HL-60 (cell line): ENCODE measurements around the gene KCNJ9.

Experiments used
- DNase-seq, 2 experiments: peaks; one replicate each; pipeline ENCODE4 v3.0.0-alpha.2; 2010 to 2020; ENCODE audit warnings: low read depth in 1 of 2, low spot score in 1 of 2
- H3K27ac ChIP-seq: fragments of 250-450 bp; sonication (Bioruptor Pico); replicated peaks from 2 replicates; pipeline ENCODE4 v1.5.1; 2020; ENCODE audit warnings: mild to moderate bottlenecking, moderate library complexity
- H3K27me3 ChIP-seq: fragments of 250-450 bp; sonication (Bioruptor Pico); 2 replicates; pipeline ENCODE4 v1.5.1; 2021; ENCODE audit warnings: mild to moderate bottlenecking, moderate library complexity; ENCODE audit not compliant: insufficient read depth, poor library complexity, severe bottlenecking
- H3K4me3 ChIP-seq: replicated peaks from 2 replicates; pipeline ENCODE4 v1.5.1; 2011; ENCODE audit warnings: mild to moderate bottlenecking, control low read depth, low read length; ENCODE audit not compliant: insufficient read depth
- CTCF ChIP-seq: IDR thresholded peaks from one replicate; pipeline ENCODE4 v1.5.1; 2011; ENCODE audit warnings: low read length, control low read depth, inconsistent platforms; ENCODE audit not compliant: insufficient read depth
- GABPA ChIP-seq: IDR thresholded peaks from 2 replicates; pipeline ENCODE4 v1.6.1; 2012; ENCODE audit warnings: low read depth
- POLR2AphosphoS5 ChIP-seq: IDR thresholded peaks from 2 replicates; pipeline ENCODE4 v1.6.1; 2012; ENCODE audit warnings: low read depth
- REST ChIP-seq: IDR thresholded peaks from 2 replicates; pipeline ENCODE4 v1.6.1; 2012; ENCODE audit warnings: low read depth; ENCODE audit not compliant: insufficient replicate concordance
- SPI1 ChIP-seq: IDR thresholded peaks from 2 replicates; pipeline ENCODE4 v1.6.1; 2012; ENCODE audit warnings: low read depth, mild to moderate bottlenecking, borderline replicate concordance

KCNJ9 gene

GRCh38 chr1:160130486-160130885 is 49.1 kb downstream of the KCNJ9 start:
- H3K27ac ChIP-seq: no peak overlapping the region
- H3K27me3 ChIP-seq: no peaks in the 10 kb centered on the region
- no peak for DNase-seq
- no peak overlapping the region for H3K4me3 ChIP-seq
- TF ChIP-seq SPI1 (no peak), CTCF (no peak), REST (no peak), GABPA (no peak), POLR2AphosphoS5 (no peak)

- Histone ChIP-seq H3K4me3 (no peak overlapping the region), H3K27ac (no peak overlapping the region), H3K27me3 (no peaks in the 10 kb centered on the region)
- DNase-seq: no peak
- TF ChIP-seq CTCF (no peak), REST (no peak), POLR2AphosphoS5 (no peak), GABPA (no peak), SPI1 (no peak)
Observed at GRCh38 chr1:160130939-160131338, 49.6 kb downstream of the KCNJ9 start.

- Histone ChIP-seq H3K4me3 (no peak overlapping the region), H3K27me3 (no peaks in the 10 kb centered on the region), H3K27ac (no peak overlapping the region)
- DNase-seq: no peak
- TF ChIP-seq REST: no peak
- no peak for TF ChIP-seq GABPA
- TF ChIP-seq POLR2AphosphoS5: no peak
- TF ChIP-seq CTCF: no peak
- no peak for TF ChIP-seq SPI1
Observed at GRCh38 chr1:160131803-160132565, 50.6 kb downstream of the KCNJ9 start.
